K562 (cell line): Measurements from ENCODE around the gene DCP1B. TPM values are rescaled to one million over a fixed set of nuclear protein-coding genes. Genes with fewer than 3 reads are reported as not detected.

Experiments
- ATAC-seq: fragments of 200-7000 bp; cut with Tn5 transposase; 3 replicates; pipeline ENCODE4 v1.9.1; 2020; ENCODE audit warnings: moderate library complexity
- BruUV-seq: library from RNA; stranded (reverse); fragments of 400-500 nt; replicated peaks from 2 replicates; lab custom pipeline; 2021; lab: Mats Ljungman, UMichigan
- CTCF ChIA-PET: fragments of 300-600 bp; formaldehyde crosslinking; extraction: SDS; loops from one replicate; lab custom pipeline; 2021; ENCODE audit warnings: low intra/inter-chr PET ratio; lab: Yijun Ruan, JAX
- POLR2A ChIA-PET: fragments of 300-600, 350-650 bp; sonication (Branson Sonifier 250); formaldehyde crosslinking; extraction: SDS; loops from one replicate; lab custom pipeline; 2021; ENCODE audit warnings: antibody characterized with exemption, inconsistent platforms; lab: Yijun Ruan, JAX
- DNase-seq, 4 experiments: peaks; one replicate each; pipeline versions ENCODE4 v3.0.0 to v3.0.0-alpha.2; 2011 to 2018; ENCODE audit warnings: low spot score in 3 of 4, mixed read lengths in 3 of 4; ENCODE audit errors: extremely low read depth in 1 of 4
- FAIRE-seq: peaks from 2 replicates; lab custom pipeline; 2011; peaks lifted over from hg19 to GRCh38; lab: Jason Lieb, UNC
- H2AFZ ChIP-seq: 2 replicates; pipeline ENCODE4 v1.6.0; 2011; ENCODE audit warnings: low read depth, low read length, control low read depth, inconsistent platforms
- H3K27ac ChIP-seq: fragments of 200-600 bp; 3 replicates; pipeline ENCODE4 v1.8.0; 2011; ENCODE audit warnings: low read depth, mild to moderate bottlenecking, control low read depth, inconsistent platforms, low read length, moderate library complexity, mixed read lengths; ENCODE audit errors: extremely low read depth
- H3K27me3 ChIP-seq, 2 experiments: fragments of 300-600 bp in 1 of 2; 2 replicates in 1 of 2; 3 replicates in 1 of 2; pipeline versions ENCODE4 v1.6.0 to v1.8.0; 2011; ENCODE audit warnings: inconsistent platforms in 2 of 2, low read length in 2 of 2, mild to moderate bottlenecking in 1 of 2, mixed read lengths in 1 of 2, moderate library complexity in 1 of 2; ENCODE audit not compliant: control insufficient read depth in 2 of 2, insufficient read depth in 2 of 2
- H3K36me3 ChIP-seq: fragments of 300-600 bp; 3 replicates; pipeline ENCODE4 v1.8.0; 2011; ENCODE audit warnings: mild to moderate bottlenecking, low read length, inconsistent platforms; ENCODE audit not compliant: control insufficient read depth, insufficient read depth
- H3K4me1 ChIP-seq, 2 experiments: fragments of 200-600 bp in 1 of 2; replicated peaks in 1 of 2; 2 replicates in 1 of 2; 3 replicates in 1 of 2; pipeline versions ENCODE4 v1.5.1 to v1.8.0; 2011; ENCODE audit warnings: inconsistent platforms in 2 of 2, low read length in 2 of 2, mild to moderate bottlenecking in 1 of 2, mixed read lengths in 1 of 2, moderate library complexity in 1 of 2; ENCODE audit not compliant: control insufficient read depth in 2 of 2, insufficient read depth in 2 of 2
- H3K4me2 ChIP-seq: 2 replicates; pipeline ENCODE4 v1.6.1; 2011; ENCODE audit warnings: low read length, control low read depth, inconsistent platforms, mixed read lengths; ENCODE audit not compliant: insufficient read depth
- H3K4me3 ChIP-seq: fragments of 200-600 bp; sonication (generic), shearing (Covaris generic); 2 replicates; pipeline ENCODE4 v1.5.1; 2016; ENCODE audit warnings: control low read depth, inconsistent platforms
- H3K79me2 ChIP-seq: fragments of 200-600 bp; 3 replicates; pipeline ENCODE4 v1.8.0; 2011; ENCODE audit warnings: low read length, inconsistent platforms; ENCODE audit not compliant: control insufficient read depth, insufficient read depth
- H3K9ac ChIP-seq, 2 experiments: 2 replicates each; pipeline versions ENCODE4 v1.6.0 to v1.6.1; 2011; ENCODE audit warnings: low read depth in 2 of 2, low read length in 2 of 2, control low read depth in 1 of 2, inconsistent platforms in 1 of 2, mild to moderate bottlenecking in 1 of 2, mixed read lengths in 1 of 2; ENCODE audit not compliant: insufficient read depth in 1 of 2
- H3K9me1 ChIP-seq: one replicate; pipeline ENCODE4 v1.6.0; 2011; ENCODE audit warnings: inconsistent platforms, mild to moderate bottlenecking, low read length, moderate library complexity; ENCODE audit not compliant: control insufficient read depth, insufficient read depth
- H3K9me3 ChIP-seq: replicated peaks from 2 replicates; pipeline ENCODE4 v1.5.1; 2011; ENCODE audit warnings: low read depth, low read length, inconsistent platforms; ENCODE audit not compliant: control insufficient read depth, insufficient read depth
- H4K20me1 ChIP-seq: replicated peaks from 2 replicates; pipeline ENCODE4 v1.6.1; 2011; ENCODE audit warnings: low read length, inconsistent platforms, mixed read lengths; ENCODE audit not compliant: control insufficient read depth, insufficient read depth
- CTCFL ChIP-seq: IDR thresholded peaks from 2 replicates; pipeline ENCODE4 v1.6.1; 2011; ENCODE audit warnings: borderline replicate concordance, low read depth, mild to moderate bottlenecking, moderate library complexity, low read length; ENCODE audit not compliant: insufficient read depth, poor library complexity, severe bottlenecking
- GABPB2 ChIP-seq: fragments of 250-450 bp; sonication (Bioruptor Pico); conservative IDR thresholded peaks from 2 replicates; pipeline ENCODE4 v1.5.1; 2021; ENCODE audit warnings: mild to moderate bottlenecking
- UBTF ChIP-seq, 2 experiments: IDR thresholded peaks; 2 replicates each; pipeline ENCODE4 v1.6.1; 2012; ENCODE audit warnings: improper control_type of control experiment in 2 of 2, low read depth in 2 of 2, low read length in 2 of 2, borderline replicate concordance in 1 of 2
- ZMIZ1 ChIP-seq, 2 experiments: fragments of 150-350 bp in 1 of 2; IDR thresholded peaks; 2 replicates each; pipeline ENCODE4 v1.6.1; 2012 to 2016; ENCODE audit warnings: low read depth in 2 of 2, low read length in 2 of 2, mild to moderate bottlenecking in 1 of 2, moderate library complexity in 1 of 2
- ZNF280A ChIP-seq: fragments of 450-650 bp; IDR thresholded peaks from 2 replicates; pipeline ENCODE4 v1.6.1; 2018; ENCODE audit warnings: mild to moderate bottlenecking, low read depth; ENCODE audit not compliant: partially characterized antibody
- WGBS: fragments of 100-300 bp; shearing (Covaris generic); methylation state at CpG from one replicate; pipeline ENCODE4 v1.1.6; 2016; ENCODE audit warnings: low coverage, mixed read lengths; ENCODE audit not compliant: insufficient coverage; ENCODE audit errors: missing lambda C conversion rate; 5-methylcytosine and 5-hydroxymethylcytosine counted together
- in situ Hi-C: fragments of 300-500 bp; cut with MboI; formaldehyde crosslinking; loops from 4 replicates; pipeline ENCODE4 v1.15.0; 2018; ENCODE audit warnings: inconsistent platforms, mixed read lengths
- intact Hi-C: fragments of 100-400 bp; cut with micrococcal nuclease; formaldehyde crosslinking; loops from 2 replicates; pipeline ENCODE4 v1.14.2; 2022
- polyA plus RNA-seq, 8 experiments: library from polyadenylated mRNA; depleted of rRNA in 4 of 8; stranded (reverse) in 5 of 8; unstranded in 3 of 8; fragments of >200 nt; fragmentation: Nextera tagmentation in 2 of 8; fragmentation: Illumina TruSeq in 1 of 8; extraction: Ambion mirVana in 2 of 8; extraction: Trizol in 1 of 8; gene quantifications; 2 replicates each; pipeline versions ENCODE4 v1.2.1 to v1.2.3, GENCODE V29; 2011 to 2014; ENCODE audit warnings: inconsistent platforms in 1 of 8, missing spikeins in 1 of 8
- total RNA-seq, 7 experiments: library from RNA; depleted of rRNA in 6 of 7; stranded (reverse); fragments of >200 nt in 6 of 7; fragmentation: Illumina TruSeq in 2 of 7; extraction: Trizol in 2 of 7; gene quantifications; 2 replicates each; pipeline versions ENCODE4 v1.2.1 to v1.2.3, GENCODE V29; 2011 to 2021; ENCODE audit warnings: low replicate concordance in 1 of 7

DCP1B gene
- total and polyA plus RNA-seq, 9 of the 15 experiments (the other 6 are each of a cell fraction or from before 2014, with no cell fraction given) = 0.83 to 7.3 (median 3.4) TPM

GRCh38 chr12:2053691-2054090, 49.4 kb upstream of the DCP1B start:
- no peak overlapping the region for H3K9ac ChIP-seq
- no peaks in the 10 kb centered on the region for H3K36me3 ChIP-seq
- no TSS peak for BruUV-seq
- intact Hi-C loops = no loop called here
- no peak for FAIRE-seq
- no peak overlapping the region for H3K4me2 ChIP-seq
- DNase-seq = no peak
- no CpG with 5 or more reads among the region's 60 CpGs for WGBS
- no peaks in the 10 kb centered on the region for H3K9me1 ChIP-seq
- no peaks in the 10 kb centered on the region for H4K20me1 ChIP-seq
- no peak for TF ChIP-seq ZNF280A
- no peak for TF ChIP-seq ZMIZ1 (IDR thresholded peaks at IDR 0.05; ENCODE audit: low read depth in 2 of 2, low read length in 2 of 2)
- no peak for TF ChIP-seq UBTF (IDR thresholded peaks at IDR 0.05; ENCODE audit: borderline replicate concordance in 1 of 2, low read depth in 2 of 2, low read length in 2 of 2)
- no peak for TF ChIP-seq GABPB2 (CRISPR knock-in tag)
- no peak for TF ChIP-seq CTCFL
- TF ChIP-seq, all 486 proteins: peak for 0
- Histone ChIP-seq H3K27me3 (peaks cover 0 to 25% of the 10 kb centered on the region in 2 experiments; a peak in 2 of 5 replicates), H3K9me3 (no peaks in the 10 kb centered on the region), H3K79me2 (no peaks in the 10 kb centered on the region), H3K27ac (no peak overlapping the region), H3K4me3 (no peak overlapping the region), H2AFZ (no peak overlapping the region), H3K4me1 (no peaks in the 10 kb centered on the region)
- no peak for ATAC-seq
- POLR2A ChIA-PET = no interaction called here
- in situ Hi-C loops = loop anchor here (10.0 to 25.0 kb wide), 2 partner anchors 234 to 531 kb away; no protein-coding TSS in a partner anchor
- CTCF ChIA-PET = no interaction called here
